ENCODE data around the gene PLD2.
"Not testable (repeated sequence)": the region's sequence is repeated elsewhere in the genome, so short reads cannot be mapped to it uniquely, and the experiment has no call there.

PLD2 gene

GRCh38 chr17:4789951-4790704 lies 16.8 kb upstream of the PLD2 start:
- peak in 55 of 56 donors; percentile 30 to 89 (median 81) for DNase-seq

- DNase-seq, result no peak
Measured at GRCh38 chr17:4790705-4791088, 16.3 kb upstream of the PLD2 start.

- no peak for DNase-seq
Measured at GRCh38 chr17:4795168-4795567, 11.8 kb upstream of the PLD2 start.

GRCh38 chr17:4796552-4796920 lies 10.4 kb upstream of the PLD2 start:
- DNase-seq, result peak in 1 of 56 donors; percentile 13

GRCh38 chr17:4800462-4801196 lies 6.3 kb upstream of the PLD2 start:
- no peak for DNase-seq

- no peak for DNase-seq
Measured at GRCh38 chr17:4802228-4802627, 4.7 kb upstream of the PLD2 start, which contains the start of gene C17orf114. Gene C17orf114 (minus strand): TSS chr17:4802328.

GRCh38 chr17:4806456-4806776 lies 536 bp upstream of the PLD2 start:
- DNase-seq, result no peak

GRCh38 chr17:4807605-4808377 lies 839 bp downstream of the PLD2 start:
- DNase-seq, result peak in 4 of 56 donors; percentile 3 to 32 (median 30)

GRCh38 chr17:4808378-4808767 lies 1.4 kb downstream of the PLD2 start:
- DNase-seq, result peak in 47 of 56 donors; percentile 5 to 79 (median 37)

- DNase-seq, result no peak
Measured at GRCh38 chr17:4810696-4811290, 3.8 kb downstream of the PLD2 start.

GRCh38 chr17:4811471-4811870 lies 4.5 kb downstream of the PLD2 start:
- DNase-seq, result no peak

GRCh38 chr17:4812690-4813089 lies 5.7 kb downstream of the PLD2 start:
- no peak for DNase-seq

GRCh38 chr17:4815043-4815675 lies 8.2 kb downstream of the PLD2 start:
- no peak for DNase-seq

GRCh38 chr17:4816826-4817225 lies 9.9 kb downstream of the PLD2 start:
- DNase-seq, result no peak

GRCh38 chr17:4818276-4818675 lies 11.3 kb downstream of the PLD2 start:
- DNase-seq, result no peak

GRCh38 chr17:4822835-4823234 lies 15.9 kb downstream of the PLD2 start:
- DNase-seq, result no peak

- no peak for DNase-seq
Measured at GRCh38 chr17:4823373-4824089, 16.6 kb downstream of the PLD2 start.

GRCh38 chr17:4827399-4827798 lies 20.4 kb downstream of the PLD2 start:
- no peak for DNase-seq

- not testable (repeated sequence) for DNase-seq
Measured at GRCh38 chr17:4832829-4833177, 25.9 kb downstream of the PLD2 start.

GRCh38 chr17:4833178-4833940 lies 26.4 kb downstream of the PLD2 start, which contains the start of gene MINK1:
Gene MINK1 (plus strand): TSS chr17:4833340. CDS start chr17:4833584, 244 bp downstream.
- DNase-seq, result peak in 54 of 56 donors; percentile 35 to 92 (median 81)

All from nucleus accumbens (tissue), 56 donors.